ENCODE data around the gene CPLX4.

DNA sequence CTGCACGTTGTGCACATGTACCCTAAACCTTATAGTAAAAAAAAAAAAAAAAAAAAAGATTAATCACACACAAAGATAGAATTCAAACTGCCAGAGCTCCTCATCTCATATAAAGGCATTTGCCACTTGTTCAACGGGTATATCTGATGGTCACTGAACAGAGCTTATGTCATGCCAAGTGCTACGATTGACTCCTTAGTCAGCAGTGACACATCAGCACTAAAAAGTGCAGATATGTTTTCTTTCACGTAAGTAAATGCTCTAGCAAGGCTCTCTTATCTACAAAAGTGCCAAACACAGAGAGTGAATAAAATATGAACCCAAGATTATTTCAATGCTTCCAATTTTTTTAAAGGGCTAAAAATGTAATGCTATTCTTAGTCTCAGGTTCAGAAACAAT, 39.5 kb upstream of the CPLX4 start:
- TF ChIP-seq, protein P1, sequence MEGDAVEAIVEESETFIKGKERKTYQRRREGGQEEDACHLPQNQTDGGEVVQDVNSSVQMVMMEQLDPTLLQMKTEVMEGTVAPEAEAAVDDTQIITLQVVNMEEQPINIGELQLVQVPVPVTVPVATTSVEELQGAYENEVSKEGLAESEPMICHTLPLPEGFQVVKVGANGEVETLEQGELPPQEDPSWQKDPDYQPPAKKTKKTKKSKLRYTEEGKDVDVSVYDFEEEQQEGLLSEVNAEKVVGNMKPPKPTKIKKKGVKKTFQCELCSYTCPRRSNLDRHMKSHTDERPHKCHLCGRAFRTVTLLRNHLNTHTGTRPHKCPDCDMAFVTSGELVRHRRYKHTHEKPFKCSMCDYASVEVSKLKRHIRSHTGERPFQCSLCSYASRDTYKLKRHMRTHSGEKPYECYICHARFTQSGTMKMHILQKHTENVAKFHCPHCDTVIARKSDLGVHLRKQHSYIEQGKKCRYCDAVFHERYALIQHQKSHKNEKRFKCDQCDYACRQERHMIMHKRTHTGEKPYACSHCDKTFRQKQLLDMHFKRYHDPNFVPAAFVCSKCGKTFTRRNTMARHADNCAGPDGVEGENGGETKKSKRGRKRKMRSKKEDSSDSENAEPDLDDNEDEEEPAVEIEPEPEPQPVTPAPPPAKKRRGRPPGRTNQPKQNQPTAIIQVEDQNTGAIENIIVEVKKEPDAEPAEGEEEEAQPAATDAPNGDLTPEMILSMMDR (IDR thresholded peaks at IDR 0.05): no peak
- no peak for TF ChIP-seq POLR2A (IDR thresholded peaks at IDR 0.05)
